Endothelial cell of umbilical vein (primary cell): Measurements from ENCODE around the gene TRPM3. TPM values are rescaled to one million over a fixed set of nuclear protein-coding genes. Genes with fewer than 3 reads are reported as not detected.

Experiments
- BruUV-seq: library from RNA; stranded (reverse); fragments of 400-500 nt; replicated peaks from 2 replicates; lab custom pipeline; 2021; lab: Mats Ljungman, UMichigan
- CTCF ChIA-PET: fragments of 300-600, 350-600 bp; sonication (Branson Sonifier 250); formaldehyde crosslinking; loops from one replicate; lab custom pipeline; 2021; ENCODE audit warnings: antibody characterized with exemption, inconsistent platforms; lab: Charles Lee
- POLR2A ChIA-PET: fragments of 300-600, 350-600 bp; sonication (Branson Sonifier 250); formaldehyde crosslinking; loops from one replicate; lab custom pipeline; 2021; ENCODE audit warnings: antibody characterized with exemption, inconsistent platforms; lab: Charles Lee
- DNase-seq: peaks from one replicate; pipeline ENCODE4 v3.0.0-alpha.2; 2011; ENCODE audit warnings: low read depth, low spot score
- FAIRE-seq: peaks from 2 replicates; lab custom pipeline; 2011; peaks lifted over from hg19 to GRCh38; lab: Jason Lieb, UNC
- H2AFZ ChIP-seq: 2 replicates; pipeline ENCODE4 v1.6.0; 2012; ENCODE audit warnings: low read depth, low read length, control low read depth, inconsistent platforms
- H3K27ac ChIP-seq: 2 replicates; pipeline ENCODE4 v1.5.1; 2011; ENCODE audit warnings: low read depth, mild to moderate bottlenecking, control low read depth, low read length, moderate library complexity; ENCODE audit not compliant: insufficient read depth
- H3K27me3 ChIP-seq, 2 experiments: 2 replicates each; pipeline versions ENCODE4 v1.6.0 to v1.6.1; 2011; ENCODE audit warnings: low read length in 2 of 2, mixed read lengths in 1 of 2; ENCODE audit not compliant: control insufficient read depth in 2 of 2, insufficient read depth in 2 of 2
- H3K36me3 ChIP-seq, 2 experiments: 2 replicates in 1 of 2; 3 replicates in 1 of 2; pipeline ENCODE4 v1.5.1; 2011; ENCODE audit warnings: low read length in 2 of 2, mild to moderate bottlenecking in 1 of 2, moderate library complexity in 1 of 2; ENCODE audit not compliant: control insufficient read depth in 2 of 2, insufficient read depth in 2 of 2; ENCODE audit errors: extremely low read depth in 1 of 2
- H3K4me1 ChIP-seq: 3 replicates; pipeline ENCODE4 v1.5.1; 2011; ENCODE audit warnings: mild to moderate bottlenecking, low read length; ENCODE audit not compliant: control insufficient read depth, insufficient read depth; ENCODE audit errors: extremely low read depth
- H3K4me2 ChIP-seq: 2 replicates; pipeline ENCODE4 v1.6.1; 2011; ENCODE audit warnings: low read length, control low read depth, mixed read lengths; ENCODE audit not compliant: insufficient read depth
- H3K4me3 ChIP-seq, 3 experiments: fragments of 200-600 bp in 1 of 3; sonication (generic), shearing (Covaris generic) in 1 of 3; replicated peaks in 1 of 3; 2 replicates each; pipeline ENCODE4 v1.5.1; 2011 to 2016; ENCODE audit warnings: control low read depth in 3 of 3, low read length in 3 of 3, mild to moderate bottlenecking in 2 of 3, inconsistent platforms in 1 of 3, low read depth in 1 of 3, moderate library complexity in 1 of 3; ENCODE audit not compliant: insufficient read depth in 1 of 3
- H3K79me2 ChIP-seq: 2 replicates; pipeline ENCODE4 v1.6.0; 2012; ENCODE audit warnings: low read length, inconsistent platforms; ENCODE audit not compliant: control insufficient read depth, insufficient read depth
- H3K9ac ChIP-seq: replicated peaks from 2 replicates; pipeline ENCODE3; 2011; ENCODE audit warnings: low read length, control low read depth; ENCODE audit not compliant: insufficient read depth; ENCODE audit errors: extremely low read depth
- H3K9me1 ChIP-seq: replicated peaks from 3 replicates; pipeline ENCODE4 v1.6.0; 2011; ENCODE audit warnings: mild to moderate bottlenecking, low read length; ENCODE audit not compliant: control insufficient read depth, insufficient read depth; ENCODE audit errors: extremely low read depth
- H3K9me3 ChIP-seq: replicated peaks from 2 replicates; pipeline ENCODE4 v1.5.1; 2012; ENCODE audit warnings: low read length, inconsistent platforms; ENCODE audit not compliant: control insufficient read depth, insufficient read depth
- H4K20me1 ChIP-seq: replicated peaks from 2 replicates; pipeline ENCODE3; 2011; ENCODE audit warnings: mild to moderate bottlenecking, low read length; ENCODE audit not compliant: control insufficient read depth, insufficient read depth; ENCODE audit errors: extremely low read depth
- CTCF ChIP-seq, 2 donors: IDR thresholded peaks; 1 replicate in 1 of 2; 2 replicates in 1 of 2; pipeline ENCODE4 v1.5.1; 2011; ENCODE audit warnings: low read length in 2 of 2, mild to moderate bottlenecking in 2 of 2, moderate library complexity in 2 of 2, control low read depth in 1 of 2, inconsistent platforms in 1 of 2, low read depth in 1 of 2; ENCODE audit not compliant: insufficient read depth in 1 of 2; ENCODE audit errors: extremely low read depth in 1 of 2
- EZH2 ChIP-seq: IDR thresholded peaks from 2 replicates; pipeline ENCODE4 v1.6.1; 2012; ENCODE audit warnings: borderline replicate concordance, low read depth, mild to moderate bottlenecking, moderate library complexity, low read length, inconsistent platforms; ENCODE audit not compliant: severe bottlenecking
- FOS ChIP-seq: IDR thresholded peaks from 2 replicates; pipeline ENCODE4 v1.6.1; 2011; ENCODE audit warnings: mild to moderate bottlenecking, low read length, moderate library complexity, borderline replicate concordance; ENCODE audit not compliant: insufficient read depth
- GATA2 ChIP-seq: IDR thresholded peaks from 2 replicates; pipeline ENCODE4 v1.7.0; 2011; ENCODE audit warnings: low read depth, mild to moderate bottlenecking, moderate library complexity, mixed read lengths, low read length; ENCODE audit not compliant: insufficient read length, insufficient read depth
- JUN ChIP-seq: IDR thresholded peaks from 2 replicates; pipeline ENCODE4 v1.6.1; 2011; ENCODE audit warnings: borderline replicate concordance, low read depth; ENCODE audit not compliant: insufficient read length, insufficient read depth
- MAX ChIP-seq: IDR thresholded peaks from 2 replicates; pipeline ENCODE4 v1.6.1; 2011; ENCODE audit not compliant: insufficient read depth, insufficient read length
- MYC ChIP-seq: IDR thresholded peaks from one replicate; pipeline ENCODE4 v1.6.1; 2011; ENCODE audit warnings: mild to moderate bottlenecking, low read depth, low read length
- POLR2A ChIP-seq: IDR thresholded peaks from 2 replicates; pipeline ENCODE4 v1.6.1; 2012; ENCODE audit warnings: low read depth, mild to moderate bottlenecking, control low read depth, low read length
- POLR2AphosphoS5 ChIP-seq: IDR thresholded peaks from 2 replicates; pipeline ENCODE4 v1.6.1; 2012; ENCODE audit warnings: low read depth, mild to moderate bottlenecking, control low read depth, low read length, moderate library complexity; ENCODE audit not compliant: insufficient read depth
- dilution Hi-C: fragments of 300-500 bp; cut with MboI; formaldehyde crosslinking; loops from one replicate; pipeline ENCODE4 v1.15.0; 2019; ENCODE audit warnings: low sequenced_read_pairs; ENCODE audit not compliant: extremely low pct_ligation_motif_present
- intact Hi-C: fragments of 100-400 bp; cut with micrococcal nuclease; formaldehyde crosslinking; loops from one replicate; pipeline ENCODE4 v1.10.0; 2022
- polyA plus RNA-seq, 4 experiments: library from polyadenylated mRNA; depleted of rRNA in 3 of 4; stranded (reverse) in 3 of 4; unstranded in 1 of 4; fragments of >200 nt; gene quantifications; 2 replicates each; pipeline versions ENCODE4 v1.2.1 to v1.2.3, GENCODE V29; 2011 to 2012; ENCODE audit warnings: missing spikeins in 1 of 4
- total RNA-seq: library from RNA; stranded (reverse); gene quantifications from 2 replicates; pipeline ENCODE4 v1.2.3, GENCODE V29; 2021

The TRPM3 gene
- total and polyA plus RNA-seq, 2 donors (not counting 3 experiments of a cell fraction or from before 2014, with no cell fraction given) = 0.17 to 0.33 TPM

- no peak overlapping the region for H3K9ac ChIP-seq
- TF ChIP-seq MYC (no peak), POLR2A (no peak), FOS (no peak), MAX (no peak), GATA2 (no peak), CTCF (IDR thresholded peaks at IDR 0.05; ENCODE audit: extremely low read depth in 1 of 2, insufficient read depth in 1 of 2, low read depth in 1 of 2, low read length in 2 of 2) (no peak), JUN (no peak), POLR2AphosphoS5 (no peak), EZH2 (no peak)
- DNase-seq (no peak), FAIRE-seq (no peak)
- no peak overlapping the region for H3K4me2 ChIP-seq
- no peaks in the 10 kb centered on the region for H3K27me3 ChIP-seq
- H3K79me2 ChIP-seq = no peaks in the 10 kb centered on the region
- dilution Hi-C loops (no loop called here), intact Hi-C loops (no loop called here)
- no peaks in the 10 kb centered on the region for H4K20me1 ChIP-seq
- H3K9me3 ChIP-seq = no peaks in the 10 kb centered on the region
- POLR2A ChIA-PET = no interaction called here
- H3K4me1 ChIP-seq = no peaks in the 10 kb centered on the region
- CTCF ChIA-PET = interaction anchor here (1.4 kb wide), 1 partner anchor 355 kb away, joined by 4 read pairs; no protein-coding TSS in a partner anchor
- H3K27ac ChIP-seq = no peak overlapping the region
- H3K9me1 ChIP-seq = no peaks in the 10 kb centered on the region
- no peak overlapping the region for H2AFZ ChIP-seq
- BruUV-seq = no TSS peak
- H3K36me3 ChIP-seq = no peaks in the 10 kb centered on the region
- H3K4me3 ChIP-seq = no peak overlapping the region
Observed at GRCh38 chr9:70995511-70995910, 125.9 kb downstream of the TRPM3 start.
